ENCODE data around the gene CTNND2. TPM values are rescaled to one million over a fixed set of nuclear protein-coding genes. Genes with fewer than 3 reads are reported as not detected.

The CTNND2 gene
- total and polyA plus RNA-seq, 4 donors = 0.30 to 2.2 (median 0.71) TPM

- 94 to 98% methylated on average over 2 of the region's 2 CpGs for WGBS, 2 donors
Observed at GRCh38 chr5:11502783-11503182, 401.5 kb downstream of the CTNND2 start.

GRCh38 chr5:11497651-11498050 lies 406.6 kb downstream of the CTNND2 start:
- no peaks in the 10 kb centered on the region for H3K9me3 ChIP-seq (ENCODE audit: control insufficient read depth in 4 of 4, insufficient read depth in 3 of 4, low read length in 3 of 4)
- H3K27ac ChIP-seq (ENCODE audit: low read depth in 1 of 2, low read length in 1 of 2) = no peak overlapping the region
- H3K9ac ChIP-seq (ENCODE audit: insufficient read depth in 1 of 2, low read length in 2 of 2) = no peak overlapping the region
- no peaks in the 10 kb centered on the region for H3K36me3 ChIP-seq (ENCODE audit: control insufficient read depth in 4 of 4, insufficient read depth in 4 of 4, low read length in 4 of 4)
- H3K4me1 ChIP-seq (ENCODE audit: control insufficient read depth in 5 of 5, insufficient read depth in 5 of 5, low read length in 5 of 5) = peaks cover 0 to 6% (median 0%) of the 10 kb centered on the region in 5 donors
- DNase-seq (no peak), ATAC-seq (ENCODE audit: insufficient read depth, low FRiP score) (no peak)
- WGBS, 2 donors = 90 to 91% methylated on average over 1 of the region's 1 CpG
- TF ChIP-seq CTCF (IDR thresholded peaks at IDR 0.05; ENCODE audit: control extremely low read depth, extremely low read depth) = no peak
- no peaks in the 10 kb centered on the region for H3K27me3 ChIP-seq (ENCODE audit: control insufficient read depth in 3 of 3, insufficient read depth in 3 of 3, low read length in 2 of 3)
- no peak overlapping the region for H3K4me3 ChIP-seq

More at GRCh38 chr5:11502783-11503182, 401.5 kb downstream of the CTNND2 start:
- Histone ChIP-seq H3K36me3 (ENCODE audit: control insufficient read depth in 4 of 4, insufficient read depth in 4 of 4, low read length in 4 of 4) (no peaks in the 10 kb centered on the region), H3K27ac (ENCODE audit: low read depth in 1 of 2, low read length in 1 of 2) (no peak overlapping the region), H3K4me1 (ENCODE audit: control insufficient read depth in 5 of 5, insufficient read depth in 5 of 5, low read length in 5 of 5) (no peaks in the 10 kb centered on the region), H3K9ac (ENCODE audit: insufficient read depth in 1 of 2, low read length in 2 of 2) (no peak overlapping the region), H3K9me3 (ENCODE audit: control insufficient read depth in 4 of 4, insufficient read depth in 3 of 4, low read length in 3 of 4) (no peaks in the 10 kb centered on the region), H3K27me3 (ENCODE audit: control insufficient read depth in 3 of 3, insufficient read depth in 3 of 3, low read length in 2 of 3) (no peaks in the 10 kb centered on the region), H3K4me3 (no peak overlapping the region)
- ATAC-seq (ENCODE audit: insufficient read depth, low FRiP score) (no peak), DNase-seq (no peak)
- TF ChIP-seq CTCF (IDR thresholded peaks at IDR 0.05; ENCODE audit: control extremely low read depth, extremely low read depth) = no peak

GRCh38 chr5:11496137-11496719 lies 408.0 kb downstream of the CTNND2 start:
- 72 to 84% methylated on average over 1 of the region's 1 CpG for WGBS, 2 donors
- Histone ChIP-seq H3K27me3 (ENCODE audit: control insufficient read depth in 3 of 3, insufficient read depth in 3 of 3, low read length in 2 of 3) (no peaks in the 10 kb centered on the region), H3K4me1 (ENCODE audit: control insufficient read depth in 5 of 5, insufficient read depth in 5 of 5, low read length in 5 of 5) (peaks cover 0 to 6% (median 0%) of the 10 kb centered on the region in 5 donors)

More at GRCh38 chr5:11496137-11496719, 408.0 kb downstream of the CTNND2 start:
- DNase-seq (peak; percentile 17 to 36 (median 23)), ATAC-seq (ENCODE audit: insufficient read depth, low FRiP score) (no peak)
- no peak overlapping the region for H3K4me3 ChIP-seq
- no peak overlapping the region for H3K9ac ChIP-seq (ENCODE audit: insufficient read depth in 1 of 2, low read length in 2 of 2)
- TF ChIP-seq CTCF (IDR thresholded peaks at IDR 0.05; ENCODE audit: control extremely low read depth, extremely low read depth) = no peak
- H3K36me3 ChIP-seq (ENCODE audit: control insufficient read depth in 4 of 4, insufficient read depth in 4 of 4, low read length in 4 of 4) = no peaks in the 10 kb centered on the region
- H3K9me3 ChIP-seq (ENCODE audit: control insufficient read depth in 4 of 4, insufficient read depth in 3 of 4, low read length in 3 of 4) = no peaks in the 10 kb centered on the region
- no peak overlapping the region for H3K27ac ChIP-seq (ENCODE audit: low read depth in 1 of 2, low read length in 1 of 2)
